Glomerular visceral epithelial cell (primary cell): ENCODE results near the gene BRS3.
"Not testable (repeated sequence)": the region's sequence is repeated elsewhere in the genome, so short reads cannot be mapped to it uniquely, and the experiment has no call there.

Source experiments
- DNase-seq: peaks from one replicate; pipeline ENCODE4 v3.0.0-alpha.2; 2016; ENCODE audit errors: extremely low spot score

BRS3 gene

DNA sequence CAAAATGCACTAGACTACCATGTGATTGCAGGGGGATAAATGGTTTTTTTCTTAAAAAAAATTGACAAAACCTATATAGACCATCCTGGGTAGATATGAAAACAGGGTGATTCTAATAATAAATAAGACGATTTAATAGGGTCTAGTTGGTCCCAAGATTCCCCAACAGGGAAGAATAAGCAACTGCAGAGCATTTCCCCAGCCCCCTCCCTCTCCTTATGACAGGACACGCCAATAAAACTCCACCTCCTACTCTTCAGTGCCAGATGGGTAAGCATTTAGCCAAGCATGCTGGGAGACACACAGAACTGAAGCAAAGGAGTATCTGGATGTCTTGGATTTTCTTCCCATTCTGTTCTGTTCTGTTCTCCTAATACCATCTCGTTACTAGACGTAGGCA, at the start of gene BRS3:
BRS3 (plus strand) TSS at position 301 of the 400 bp plus-strand sequence. CDS start 168 bp downstream, outside the sequence.
- DNase-seq: no peak

DNA sequence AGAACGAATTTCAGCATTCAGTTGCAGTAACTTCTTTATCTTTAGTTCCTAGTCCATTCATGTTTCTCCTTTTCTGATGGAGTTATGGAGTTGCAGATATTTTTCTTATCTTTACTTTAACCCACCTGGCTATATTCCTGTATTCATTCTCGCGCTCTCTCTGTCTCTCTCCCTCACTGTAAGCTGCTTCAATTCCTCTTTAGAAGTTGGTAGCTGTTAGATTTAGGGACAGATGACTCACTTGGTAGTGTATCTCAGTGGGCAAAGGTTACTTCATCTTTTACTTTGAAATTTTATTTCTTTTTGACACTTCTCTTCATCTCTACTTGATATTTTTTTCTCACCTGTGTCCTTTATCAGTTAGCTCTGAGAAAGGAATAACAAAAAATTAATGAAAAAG, 49.6 kb upstream of the BRS3 start:
- DNase-seq: no peak

DNA sequence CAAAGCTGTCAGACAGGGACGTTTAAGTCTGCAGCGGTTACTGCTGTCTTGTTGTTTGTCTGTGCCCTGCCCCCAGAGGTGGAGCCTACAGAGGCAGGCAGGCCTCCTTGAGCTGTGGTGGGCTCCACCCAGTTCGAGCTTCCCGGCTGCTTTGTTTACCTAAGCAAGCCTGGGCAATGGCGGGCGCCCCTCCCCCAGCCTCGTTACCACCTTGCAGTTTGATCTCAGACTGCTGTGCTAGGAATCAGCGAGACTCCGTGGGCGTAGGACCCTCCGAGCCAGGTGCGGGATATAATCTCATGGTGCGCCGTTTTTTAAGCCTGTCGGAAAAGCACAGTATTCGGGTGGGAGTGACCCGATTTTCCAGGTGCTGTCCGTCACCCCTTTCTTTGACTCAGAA, 42.1 kb upstream of the BRS3 start:
- not testable (repeated sequence) for DNase-seq

DNA sequence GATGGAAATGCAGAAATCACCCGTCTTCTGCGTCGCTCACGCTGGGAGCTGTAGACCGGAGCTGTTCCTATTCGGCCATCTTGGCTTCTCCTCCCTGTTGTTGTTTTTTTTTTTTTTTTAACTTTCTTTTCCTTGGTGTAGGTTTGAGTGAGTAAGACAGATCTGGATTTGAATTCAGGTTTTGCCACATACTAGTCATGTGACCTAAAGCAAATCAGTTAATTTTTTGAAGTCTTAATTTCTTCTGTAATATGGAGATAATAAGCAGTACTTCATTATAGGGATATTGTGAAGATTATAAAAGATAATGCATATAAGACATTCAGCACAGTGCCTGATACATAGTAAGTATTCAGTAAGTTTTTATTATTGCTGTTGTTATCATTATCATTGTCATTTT, 41.5 kb upstream of the BRS3 start:
- no peak for DNase-seq

DNA sequence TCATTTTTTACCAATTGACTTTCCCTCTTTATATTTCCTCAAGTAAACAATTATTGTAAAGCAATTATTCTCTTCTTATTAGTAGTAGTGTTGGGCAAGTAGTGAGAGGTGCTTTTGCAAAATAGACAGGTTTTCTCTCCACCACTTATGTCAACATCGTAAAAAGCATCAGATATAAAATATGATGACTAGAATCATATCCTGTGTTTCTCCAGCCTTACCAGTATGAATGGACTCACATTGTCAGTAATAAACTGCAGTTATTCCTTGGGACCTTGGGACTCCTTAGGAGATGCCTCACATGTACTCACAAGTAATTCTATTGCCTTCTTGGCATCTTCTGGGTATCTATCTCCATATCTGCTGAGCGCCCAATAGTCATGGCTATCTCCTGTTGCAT, 40.4 kb upstream of the BRS3 start:
- DNase-seq: no peak

DNA sequence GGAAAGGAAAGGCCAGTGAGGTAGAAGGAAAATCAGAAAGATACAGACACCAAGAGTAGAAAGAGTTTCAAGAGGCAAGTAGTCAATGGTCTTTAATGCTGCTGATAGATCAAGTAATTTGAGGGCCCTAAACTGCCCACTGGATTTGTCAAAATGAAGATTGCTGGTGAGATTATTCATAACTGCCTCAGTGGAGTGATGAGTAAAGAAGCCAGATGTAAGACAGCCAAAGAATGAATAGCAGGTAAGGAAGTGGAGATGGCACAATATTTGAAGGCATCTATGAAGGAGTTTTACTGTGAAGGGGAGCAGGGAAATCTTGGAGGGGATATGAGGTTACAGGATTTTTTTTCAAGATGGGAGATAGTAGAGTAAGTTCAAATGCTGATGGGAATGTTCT, 39.8 kb upstream of the BRS3 start:
- no peak for DNase-seq

DNA sequence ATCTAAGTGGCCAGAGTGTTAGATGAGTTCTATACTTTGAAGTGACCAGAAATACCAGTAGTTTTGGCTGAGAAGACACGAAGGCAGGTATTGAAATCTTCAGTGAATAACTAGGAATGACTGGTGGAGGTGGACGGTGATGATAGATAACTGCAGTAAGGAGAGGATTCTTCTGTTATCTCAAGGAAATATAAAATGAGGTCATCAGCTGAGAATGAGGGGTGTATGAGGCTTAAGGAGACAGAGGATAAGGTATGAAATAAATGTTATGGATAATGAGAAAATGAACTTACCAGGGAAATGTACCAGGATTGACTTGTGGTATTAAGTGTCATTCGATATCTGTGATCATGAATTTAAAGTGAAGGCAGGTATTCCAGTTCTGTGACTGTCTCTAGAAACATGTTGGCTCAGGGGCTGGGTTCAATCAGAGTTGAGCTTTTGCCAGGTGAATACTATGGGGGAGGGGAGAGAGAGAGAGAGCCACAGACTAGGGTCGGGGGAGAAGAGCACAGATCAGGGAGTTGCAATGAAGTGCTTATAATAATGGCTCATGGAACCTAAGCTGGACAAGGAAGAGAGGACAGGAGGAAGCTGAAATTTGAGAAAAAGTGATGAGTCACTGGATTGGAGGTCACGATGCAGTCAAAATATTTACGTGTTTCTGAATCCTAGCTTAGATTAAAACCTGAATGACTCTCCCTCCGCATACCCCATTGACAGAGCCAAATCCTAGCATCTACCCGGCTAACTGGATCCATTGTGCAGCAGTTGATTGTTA, 37.5 kb upstream of the BRS3 start:
- no peak for DNase-seq

DNA sequence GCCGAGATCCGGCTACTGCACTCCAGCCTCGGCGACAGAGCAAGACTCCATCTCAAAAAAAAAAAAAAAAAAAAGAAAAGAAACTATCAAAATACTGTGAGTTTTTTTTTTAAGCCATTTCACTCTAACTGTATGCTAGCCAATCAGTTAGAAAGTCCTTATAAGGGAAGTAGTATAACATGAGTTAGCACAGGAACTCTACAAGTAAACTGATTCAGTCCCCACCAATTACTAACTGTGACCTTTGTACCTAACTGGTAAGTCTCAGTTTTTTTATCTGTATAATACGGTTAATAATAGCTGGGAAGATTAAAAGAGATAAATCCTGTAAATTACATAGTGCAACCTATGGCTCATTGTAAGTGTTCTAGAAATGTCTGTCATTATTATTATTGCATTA, 35.1 kb upstream of the BRS3 start:
- DNase-seq: no peak

DNA sequence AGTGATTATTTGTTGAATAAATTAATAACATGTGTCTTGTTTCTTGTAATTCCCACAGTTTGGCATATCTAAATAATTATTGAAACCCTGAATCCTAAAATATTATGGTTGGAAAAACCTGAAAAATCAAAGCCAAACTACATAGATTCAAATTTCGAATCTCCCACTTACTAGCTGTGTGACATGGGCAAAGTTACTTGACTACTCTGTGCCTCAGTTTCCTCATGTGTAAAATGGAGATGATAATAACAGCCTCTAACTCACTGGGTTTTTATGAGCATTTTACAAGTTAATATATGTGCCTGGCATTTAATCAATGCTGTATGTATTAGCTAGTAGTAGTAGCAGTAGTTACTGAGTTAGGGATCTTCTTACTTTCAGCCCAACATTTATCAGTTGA, 34.6 kb upstream of the BRS3 start:
- no peak for DNase-seq

DNA sequence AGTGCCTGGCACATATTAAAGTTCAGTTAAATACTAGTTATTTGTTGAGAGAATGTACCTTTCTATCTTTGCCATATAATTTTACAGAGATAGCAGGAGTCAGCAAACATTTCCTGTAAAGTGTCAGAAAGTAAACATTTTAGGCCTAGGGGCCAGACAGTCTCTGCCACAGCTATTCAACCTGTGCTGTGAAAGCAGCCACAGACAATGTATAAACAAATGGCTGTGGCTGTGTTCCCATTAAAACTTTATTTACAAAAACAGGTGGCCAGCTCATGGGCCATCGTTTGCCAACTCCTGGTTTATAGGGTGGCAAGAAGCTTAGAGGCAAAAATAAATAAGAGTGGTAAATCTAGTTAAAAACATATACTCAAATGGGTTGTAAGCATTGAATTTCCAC, 34.0 kb upstream of the BRS3 start:
- DNase-seq: no peak

DNA sequence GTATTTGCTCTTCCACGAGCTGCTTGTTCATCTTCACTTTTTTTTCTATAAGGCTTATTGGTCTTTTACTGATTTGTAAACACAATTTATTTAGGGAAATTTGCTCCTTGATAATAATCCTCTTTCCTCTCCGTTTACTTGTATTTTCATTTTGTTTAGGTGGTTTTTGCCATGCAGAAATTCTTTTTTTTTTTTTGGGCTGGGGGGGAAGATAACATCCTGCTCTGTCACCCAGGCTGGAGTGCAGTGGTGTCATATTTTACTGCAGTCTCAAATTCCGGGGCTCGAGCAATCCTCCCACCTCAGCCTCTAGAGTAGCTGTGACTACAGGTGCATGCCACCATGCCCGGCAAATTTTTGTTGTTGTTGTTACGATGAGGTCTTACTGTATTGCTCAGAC, 31.6 kb upstream of the BRS3 start:
- no peak for DNase-seq

DNA sequence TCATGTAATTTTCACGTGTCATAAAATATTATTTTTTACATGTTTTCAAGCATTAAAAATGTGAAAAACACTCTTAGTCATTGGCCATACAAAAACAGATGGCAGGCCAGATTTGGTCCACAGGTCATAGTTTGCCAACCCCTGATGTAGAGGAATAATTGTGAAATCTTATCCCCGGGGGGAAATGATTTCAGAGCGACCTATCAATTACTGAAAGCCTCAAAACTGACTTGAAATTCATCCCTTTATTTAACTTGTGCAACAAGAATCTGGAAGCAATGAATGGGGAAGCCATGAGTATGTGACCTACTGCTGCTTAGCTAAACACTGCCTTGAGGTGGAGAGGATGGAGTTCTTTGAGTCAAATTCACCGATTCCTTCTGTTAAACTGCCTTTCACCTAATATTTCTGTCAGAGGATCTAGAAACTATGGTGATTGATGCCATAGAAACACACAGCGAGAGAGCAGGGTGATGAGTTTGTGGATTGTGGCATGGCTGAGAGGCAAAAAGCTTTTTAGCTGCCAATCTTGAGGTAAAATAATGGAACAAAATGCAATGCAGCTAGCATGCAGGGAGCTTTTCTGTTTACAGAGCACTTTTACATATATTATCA, 30.3 kb upstream of the BRS3 start:
- no peak for DNase-seq

DNA sequence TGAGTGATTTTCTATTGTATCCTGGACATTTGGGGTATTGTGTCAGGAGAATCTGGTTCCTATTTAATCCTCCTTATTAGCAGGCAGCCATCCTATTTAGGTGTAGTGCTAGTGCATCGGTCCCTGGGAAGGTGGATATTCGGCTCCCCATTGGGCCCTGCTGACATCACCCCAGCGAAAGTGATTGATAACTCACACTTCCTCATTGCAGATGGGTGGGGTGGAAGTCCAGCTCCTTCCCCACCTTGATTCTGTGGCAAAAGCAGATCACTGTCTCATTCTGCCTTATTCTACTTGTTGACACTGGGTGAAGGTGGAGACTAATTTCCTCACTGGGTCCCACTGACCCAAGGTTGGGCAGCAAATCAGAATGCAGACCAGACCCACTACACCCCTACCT, 23.2 kb upstream of the BRS3 start:
- DNase-seq: no peak

DNA sequence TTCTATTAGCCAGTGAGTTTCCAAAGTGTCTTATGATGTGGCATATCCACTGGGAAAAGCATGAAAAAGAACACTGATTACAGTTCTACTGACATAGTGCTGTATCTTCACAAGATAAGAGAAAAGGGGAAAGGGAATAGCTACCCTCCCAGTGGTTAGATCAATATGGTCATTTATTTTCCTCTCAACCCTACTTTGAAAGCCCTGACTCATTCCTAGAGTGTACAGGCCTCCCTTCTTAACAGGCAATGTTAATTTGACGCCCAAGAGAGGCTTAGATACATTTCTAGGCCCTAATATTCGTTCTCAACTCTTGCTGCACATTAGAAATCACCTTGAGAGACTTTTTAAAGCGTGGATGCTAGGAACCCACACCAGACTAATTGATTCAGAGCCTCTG, 20.4 kb upstream of the BRS3 start:
- no peak for DNase-seq

DNA sequence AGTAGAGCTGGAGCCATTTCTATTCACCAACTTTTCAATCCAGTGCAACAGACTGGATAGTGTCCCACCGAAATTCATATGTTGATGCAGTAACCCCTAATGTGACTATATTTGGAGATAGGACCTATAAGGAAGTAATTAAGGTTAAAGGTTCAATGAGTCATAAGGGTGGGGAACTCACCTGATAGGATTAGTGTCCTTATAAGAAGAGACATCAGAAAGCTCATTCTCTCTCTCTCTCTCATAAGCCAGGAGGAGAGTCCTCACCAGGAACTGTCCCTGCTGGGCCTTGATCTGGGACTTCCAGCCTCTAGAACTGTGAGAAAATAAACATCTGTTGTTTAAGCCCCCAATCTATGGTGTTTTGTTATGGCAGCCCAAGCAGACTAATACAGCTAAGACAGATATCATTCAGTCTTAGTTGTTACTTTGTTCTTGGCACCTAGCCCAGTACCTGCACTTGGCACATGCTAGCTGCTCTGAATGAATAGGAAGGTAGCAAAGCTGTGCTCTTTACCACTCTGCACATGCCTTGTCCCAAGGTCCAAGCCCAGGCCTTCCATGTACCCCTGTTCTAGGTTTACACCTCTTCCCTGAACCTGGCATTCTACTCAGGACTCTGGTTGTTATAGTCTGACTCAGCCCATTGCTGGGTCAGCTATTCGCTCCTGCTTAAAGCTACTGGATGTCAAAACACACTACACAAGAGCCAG, 19.2 kb upstream of the BRS3 start:
- no peak for DNase-seq

DNA sequence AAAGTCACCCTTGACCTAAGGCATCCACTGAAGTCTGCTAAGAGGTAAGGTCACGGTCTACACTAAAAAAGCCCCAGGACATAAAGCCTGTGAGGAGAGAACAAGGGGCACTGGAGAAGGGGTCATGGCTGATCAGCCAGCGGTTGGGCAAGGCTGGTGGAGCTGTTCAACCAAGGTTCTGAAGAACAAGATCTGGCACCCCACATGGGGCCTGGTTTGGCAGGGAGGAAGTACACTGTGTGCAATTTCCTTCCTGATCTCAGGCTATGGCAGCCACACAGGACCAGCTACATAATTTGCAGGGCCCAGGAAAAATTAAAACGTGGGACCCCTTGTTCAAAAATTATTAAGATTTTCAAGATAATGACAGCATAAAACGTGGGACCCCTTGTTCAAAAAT, 14.1 kb upstream of the BRS3 start:
- no peak for DNase-seq

DNA sequence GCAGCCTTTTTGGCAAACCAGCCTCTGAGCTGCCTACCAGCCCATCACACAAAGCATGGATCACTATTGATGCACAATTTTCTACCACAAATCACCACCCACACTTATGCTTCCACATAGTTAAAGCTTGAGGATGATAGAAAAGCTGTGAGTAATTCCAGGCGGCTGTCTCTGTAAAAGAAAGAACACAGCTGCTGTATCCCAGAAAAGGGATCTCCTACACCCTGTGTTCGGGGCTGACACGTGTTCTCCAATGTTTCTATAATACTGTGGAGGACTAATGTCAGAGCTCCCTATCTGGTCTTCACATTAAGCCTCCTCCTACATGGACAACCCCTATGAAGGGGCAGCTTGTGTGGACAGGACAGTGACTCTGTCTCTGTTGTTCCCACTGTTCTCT, 12.5 kb upstream of the BRS3 start:
- DNase-seq: no peak

DNA sequence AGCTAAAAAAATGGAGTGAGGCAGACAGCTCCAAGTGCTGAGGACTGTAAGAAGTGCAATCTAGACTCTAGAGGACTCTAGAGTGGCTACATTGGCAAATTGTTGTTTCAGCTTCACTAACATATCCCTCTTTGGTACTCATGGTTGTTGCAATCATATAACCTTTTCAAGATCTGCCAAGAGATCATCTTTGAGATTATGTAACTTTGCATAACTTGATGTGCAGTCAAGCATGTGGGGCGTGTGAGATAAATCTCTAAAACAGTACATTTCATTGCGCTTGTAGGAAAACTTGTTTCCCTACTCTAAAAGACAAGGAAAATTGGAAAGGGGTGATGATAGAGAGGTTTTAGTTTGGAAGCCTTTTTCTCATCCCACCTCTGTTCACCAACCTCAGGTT, 11.2 kb upstream of the BRS3 start:
- DNase-seq: no peak

DNA sequence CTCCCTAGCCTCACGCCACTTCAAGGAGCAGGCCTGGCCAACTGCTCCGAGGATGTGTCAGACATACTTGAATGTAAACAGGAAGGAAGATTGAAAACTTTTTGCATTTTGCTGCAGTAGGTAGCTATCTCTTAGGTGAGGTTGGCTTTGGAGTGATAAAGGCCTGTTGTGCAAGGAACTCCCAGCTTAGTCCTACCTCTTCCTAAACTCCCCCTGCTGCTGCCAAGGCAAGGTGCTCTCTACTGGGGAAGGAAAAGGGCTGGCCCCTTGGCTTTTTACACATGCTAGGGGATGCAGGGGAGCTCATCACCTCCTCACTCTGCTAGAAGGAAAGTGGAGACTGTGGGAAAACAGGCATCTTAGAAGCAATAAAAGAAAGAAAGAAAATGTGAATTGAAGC, 10.7 kb upstream of the BRS3 start:
- no peak for DNase-seq

DNA sequence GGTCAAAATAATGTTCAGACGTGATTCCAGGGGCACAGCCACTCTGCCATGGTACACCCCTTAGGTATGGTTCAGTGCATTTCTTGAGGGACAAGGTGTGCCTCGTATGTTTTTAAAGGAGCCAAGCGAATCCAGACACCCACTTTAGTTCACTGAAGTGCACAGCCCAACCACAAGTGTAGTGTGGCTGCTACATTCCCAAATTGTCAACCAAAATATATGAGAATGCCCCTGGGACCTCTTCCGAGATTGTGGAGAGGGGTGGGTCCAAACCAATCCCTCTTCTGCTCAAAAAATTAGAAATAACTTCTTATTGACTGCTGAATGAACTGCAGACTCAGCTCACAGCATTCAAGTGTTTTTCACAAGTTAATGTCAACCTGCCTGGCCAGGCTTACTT, 7.4 kb upstream of the BRS3 start:
- no peak for DNase-seq

DNA sequence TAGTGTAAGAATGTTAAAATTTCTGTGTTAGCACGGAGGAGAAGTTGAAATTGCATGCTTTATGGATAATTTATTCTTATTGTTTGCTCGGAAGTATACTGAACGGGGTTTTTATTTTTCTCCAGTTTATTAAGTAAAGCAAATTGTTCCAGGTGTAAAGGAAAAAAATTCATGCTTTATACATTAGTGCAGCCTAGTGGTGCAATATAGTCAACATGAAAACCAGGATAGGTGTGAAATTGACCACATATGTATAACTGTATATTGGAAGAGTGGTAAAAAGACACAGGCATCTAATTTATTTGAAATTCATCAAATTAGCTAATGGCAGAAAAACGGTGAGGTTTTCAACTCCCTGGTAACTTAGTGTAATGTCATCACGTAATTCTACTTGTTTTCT, 959 bp downstream of the BRS3 start:
- no peak for DNase-seq

DNA sequence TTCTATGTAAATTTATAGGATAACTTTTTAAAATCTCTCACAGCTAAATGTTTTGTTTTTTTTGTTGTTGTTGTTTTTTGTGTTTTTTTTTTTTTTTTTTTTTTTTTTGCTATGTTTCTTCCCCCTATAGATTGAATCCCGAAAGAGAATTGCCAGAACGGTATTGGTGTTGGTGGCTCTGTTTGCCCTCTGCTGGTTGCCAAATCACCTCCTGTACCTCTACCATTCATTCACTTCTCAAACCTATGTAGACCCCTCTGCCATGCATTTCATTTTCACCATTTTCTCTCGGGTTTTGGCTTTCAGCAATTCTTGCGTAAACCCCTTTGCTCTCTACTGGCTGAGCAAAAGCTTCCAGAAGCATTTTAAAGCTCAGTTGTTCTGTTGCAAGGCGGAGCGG, 4.1 kb downstream of the BRS3 start:
- no peak for DNase-seq

DNA sequence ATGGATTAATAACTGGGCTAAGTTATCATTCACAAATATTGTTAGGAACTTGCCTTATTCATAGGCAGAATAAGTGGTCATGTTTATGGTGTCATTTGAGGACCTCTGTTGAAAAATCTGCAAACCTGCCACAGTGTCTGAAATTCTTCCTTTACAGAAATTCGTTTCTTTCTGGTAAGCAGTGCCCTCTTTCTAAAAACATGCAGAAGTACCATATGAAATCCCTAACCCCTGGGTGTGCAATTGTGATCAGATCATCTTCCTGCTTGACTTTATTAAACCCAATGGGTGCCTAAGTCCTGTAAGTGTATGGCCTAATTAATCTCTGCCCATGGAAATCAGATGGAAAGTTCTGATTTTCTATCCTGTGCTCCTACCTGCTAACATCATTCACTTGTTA, 5.3 kb downstream of the BRS3 start:
- DNase-seq: no peak
